Measurements from ENCODE around the gene OTUD3.

- TF ChIP-seq POLR2A (IDR thresholded peaks at IDR 0.05; ENCODE audit: low read length) (no peak), GATA1 (IDR thresholded peaks at IDR 0.05; ENCODE audit: low read depth, low read length) (no peak)
Observed at GRCh38 chr1:19932866-19933265, 50.7 kb downstream of the OTUD3 start.
